Fibroblast of skin of right biceps (primary cell): Measurements from ENCODE around the gene TLR9.

Experiments
- DNase-seq: peaks from one replicate; pipeline ENCODE4 v3.0.0-alpha.2; 2013

TLR9 gene

DNA sequence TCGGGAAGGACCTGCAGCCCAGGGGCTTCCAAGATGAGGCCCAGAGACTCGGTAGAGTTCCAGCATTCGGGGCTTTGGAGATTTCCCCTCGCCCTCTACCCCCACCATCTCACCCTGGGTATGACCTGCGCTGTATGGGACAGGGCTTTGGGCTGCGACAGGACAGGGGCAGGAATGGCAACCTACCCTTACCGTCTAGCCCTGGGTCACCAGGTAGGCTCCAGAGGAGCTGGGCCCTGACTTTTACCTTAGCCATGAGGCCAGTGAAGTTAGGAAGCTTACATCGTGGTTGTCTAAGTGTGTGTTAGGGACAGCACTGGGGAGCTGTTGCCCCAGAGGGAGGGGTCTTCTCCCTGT lies 20.8 kb upstream of the TLR9 start:
- DNase-seq, result no peak

DNA sequence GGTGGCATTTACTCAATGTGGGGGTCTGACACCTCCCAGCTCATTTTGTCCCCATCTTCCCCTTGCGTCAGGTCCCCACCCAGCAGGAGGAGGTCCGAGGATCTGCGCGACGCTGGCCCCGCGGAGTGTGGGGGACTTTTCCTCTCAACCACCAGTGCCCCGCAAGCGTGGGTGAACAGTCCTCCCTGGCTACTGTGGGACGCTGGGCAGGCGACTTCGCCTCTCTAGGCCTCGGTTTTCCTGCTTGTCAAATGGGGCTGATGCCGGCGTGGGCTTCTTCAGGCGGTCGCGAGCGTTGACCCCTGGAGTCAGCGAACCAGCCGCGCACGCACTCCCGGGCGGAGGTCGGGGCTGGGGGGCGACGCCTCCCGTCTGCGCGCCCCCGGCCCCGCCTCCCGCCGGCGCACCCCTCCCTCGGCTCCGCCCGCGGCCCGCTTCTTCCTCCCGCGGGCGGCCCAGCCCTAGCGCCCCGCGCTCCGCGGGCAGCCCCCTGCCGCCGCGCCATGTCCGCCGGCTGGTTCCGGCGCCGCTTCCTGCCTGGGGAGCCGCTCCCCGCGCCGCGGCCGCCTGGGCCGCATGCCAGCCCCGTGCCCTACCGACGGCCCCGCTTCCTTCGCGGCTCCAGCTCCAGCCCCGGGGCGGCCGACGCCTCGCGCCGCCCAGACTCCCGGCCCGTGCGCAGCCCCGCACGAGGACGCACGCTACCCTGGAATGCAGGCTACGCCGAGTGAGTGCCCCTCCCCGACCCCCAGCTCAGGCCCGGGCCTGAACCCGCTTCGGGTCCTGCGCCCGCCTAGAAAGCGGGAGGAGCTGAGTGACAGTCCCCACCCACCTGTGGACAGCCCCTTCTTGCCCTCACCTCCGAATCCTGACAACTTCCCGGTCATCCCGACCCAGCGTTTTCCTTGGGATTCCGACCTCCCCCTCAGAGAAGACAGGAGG lies 20.1 kb upstream of the TLR9 start, which contains the start of gene PPM1M:
Gene PPM1M (plus strand): TSS at position 438 of the 942 bp plus-strand sequence. CDS start 66 bp downstream, at position 504.
- DNase-seq, result peak; percentile 68

DNA sequence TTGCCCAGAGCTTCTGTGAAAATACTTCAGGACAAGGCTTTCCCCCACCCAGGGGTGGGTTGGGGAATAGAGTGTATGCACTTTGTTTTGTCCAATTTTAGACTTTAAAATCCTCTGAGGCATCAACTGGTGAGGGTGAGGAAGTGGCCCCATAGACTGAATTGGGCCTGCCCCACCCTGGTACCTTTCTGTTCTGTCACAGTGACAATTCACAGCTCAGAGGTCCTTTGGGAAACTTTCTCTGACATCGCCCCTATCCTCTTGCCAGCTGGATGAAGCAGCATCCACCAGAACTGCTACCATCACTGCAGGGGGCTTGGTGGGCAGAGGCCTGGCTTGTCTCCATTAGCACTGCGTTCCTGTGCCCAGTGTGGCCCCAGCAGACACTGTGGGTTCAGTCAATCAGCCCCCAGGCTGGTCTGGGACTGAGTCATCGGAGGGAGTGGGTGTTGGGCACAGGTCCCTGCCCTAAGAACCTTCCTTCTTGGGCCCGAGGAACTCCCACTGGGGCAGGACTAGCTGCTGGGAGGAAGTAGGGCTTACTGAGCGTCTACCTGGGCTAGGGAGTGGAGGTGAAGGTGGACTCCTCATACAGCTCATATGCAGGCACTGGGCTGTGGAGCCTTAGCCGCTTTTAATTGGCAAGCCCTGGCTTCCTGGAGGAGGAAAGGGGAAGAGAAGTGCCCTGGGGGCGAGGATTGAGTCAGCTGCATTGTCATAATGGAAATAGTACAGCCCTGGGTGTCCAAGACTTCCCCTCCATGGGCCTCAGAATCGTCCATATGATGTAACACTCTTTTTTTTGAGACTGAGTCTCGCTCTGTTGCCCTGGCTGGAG lies 18.6 kb upstream of the TLR9 start:
- DNase-seq, result peak; percentile 30

DNA sequence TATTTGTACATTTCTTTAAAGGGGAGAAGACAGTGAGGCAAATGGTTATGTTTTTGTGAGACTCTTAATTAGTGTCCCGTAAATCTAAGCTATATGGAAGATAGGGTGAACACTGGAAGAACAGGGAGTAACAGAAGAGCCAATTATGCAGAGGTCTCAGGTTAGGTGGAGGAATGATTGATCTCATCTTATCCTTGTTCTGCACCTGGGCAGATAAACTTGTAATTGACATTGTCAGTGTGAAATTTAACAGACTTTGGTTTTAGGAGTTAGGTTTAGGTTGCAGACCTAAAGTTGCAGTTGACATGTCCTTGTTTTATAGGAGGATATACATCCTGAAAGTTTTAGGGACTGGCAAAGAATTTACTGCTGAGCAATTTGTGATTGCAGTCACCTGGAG lies 16.6 kb upstream of the TLR9 start:
- no peak for DNase-seq

DNA sequence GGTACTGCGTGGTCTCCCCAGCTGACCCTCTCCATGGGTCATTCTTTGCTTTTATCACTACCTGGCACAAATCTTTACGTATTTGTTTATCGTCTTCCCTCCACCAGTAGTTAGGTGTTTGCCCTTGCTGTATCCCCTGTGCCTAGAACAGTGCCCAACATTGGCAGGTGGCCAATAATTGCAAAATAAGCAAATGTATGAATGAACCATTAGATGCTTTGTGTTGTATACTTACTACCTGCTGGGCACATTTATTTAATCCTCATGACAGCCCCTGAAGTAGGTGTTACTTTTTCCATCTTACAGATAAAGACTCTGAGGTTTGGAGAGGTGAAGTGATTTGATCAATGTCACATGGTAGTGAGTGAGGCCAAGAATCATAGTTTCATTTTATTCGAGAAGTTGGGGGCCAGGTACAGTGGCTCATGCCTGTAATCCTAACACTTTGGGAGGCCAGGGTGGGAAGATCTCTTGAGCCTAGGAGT lies 15.5 kb upstream of the TLR9 start:
- DNase-seq, result no peak

DNA sequence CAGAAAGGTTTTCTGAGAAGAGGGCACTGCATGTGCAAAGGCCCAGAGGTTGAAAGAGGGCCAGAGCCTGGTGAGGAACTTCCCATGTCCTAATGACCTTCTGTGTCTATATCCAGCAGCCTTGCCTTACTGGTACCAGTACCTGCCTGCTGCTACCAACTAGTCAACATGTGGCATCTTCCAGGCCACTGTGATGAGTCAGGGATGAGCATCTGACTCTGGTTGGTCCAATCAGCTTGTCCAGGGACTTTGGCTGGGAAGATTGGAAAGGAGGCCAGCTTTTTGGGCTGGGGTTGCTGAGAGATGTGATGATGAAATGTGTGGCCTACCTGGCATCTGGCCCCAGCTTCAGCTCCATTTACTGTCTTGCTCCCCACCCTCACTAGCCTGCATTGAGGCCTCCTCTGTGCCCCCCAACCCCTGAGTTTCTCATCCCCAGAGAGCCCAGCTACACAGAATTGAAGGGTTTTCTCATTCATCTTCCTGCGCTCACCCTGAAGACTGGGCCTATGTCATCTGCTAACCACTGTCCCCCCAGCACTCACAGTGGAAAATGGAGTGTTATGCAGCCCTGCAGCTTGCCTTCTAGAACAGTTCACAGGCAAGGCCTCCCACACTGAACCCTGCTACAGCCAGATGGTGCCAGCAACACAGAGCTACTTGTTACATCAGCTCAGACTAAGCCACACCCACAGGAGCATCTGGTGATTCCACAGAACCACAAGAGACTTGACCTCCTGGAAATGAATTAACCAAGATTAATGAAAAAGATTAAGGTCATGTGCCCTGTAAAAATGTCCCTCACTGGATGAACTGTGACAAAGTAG lies 14.8 kb upstream of the TLR9 start:
- DNase-seq, result peak; percentile 83

DNA sequence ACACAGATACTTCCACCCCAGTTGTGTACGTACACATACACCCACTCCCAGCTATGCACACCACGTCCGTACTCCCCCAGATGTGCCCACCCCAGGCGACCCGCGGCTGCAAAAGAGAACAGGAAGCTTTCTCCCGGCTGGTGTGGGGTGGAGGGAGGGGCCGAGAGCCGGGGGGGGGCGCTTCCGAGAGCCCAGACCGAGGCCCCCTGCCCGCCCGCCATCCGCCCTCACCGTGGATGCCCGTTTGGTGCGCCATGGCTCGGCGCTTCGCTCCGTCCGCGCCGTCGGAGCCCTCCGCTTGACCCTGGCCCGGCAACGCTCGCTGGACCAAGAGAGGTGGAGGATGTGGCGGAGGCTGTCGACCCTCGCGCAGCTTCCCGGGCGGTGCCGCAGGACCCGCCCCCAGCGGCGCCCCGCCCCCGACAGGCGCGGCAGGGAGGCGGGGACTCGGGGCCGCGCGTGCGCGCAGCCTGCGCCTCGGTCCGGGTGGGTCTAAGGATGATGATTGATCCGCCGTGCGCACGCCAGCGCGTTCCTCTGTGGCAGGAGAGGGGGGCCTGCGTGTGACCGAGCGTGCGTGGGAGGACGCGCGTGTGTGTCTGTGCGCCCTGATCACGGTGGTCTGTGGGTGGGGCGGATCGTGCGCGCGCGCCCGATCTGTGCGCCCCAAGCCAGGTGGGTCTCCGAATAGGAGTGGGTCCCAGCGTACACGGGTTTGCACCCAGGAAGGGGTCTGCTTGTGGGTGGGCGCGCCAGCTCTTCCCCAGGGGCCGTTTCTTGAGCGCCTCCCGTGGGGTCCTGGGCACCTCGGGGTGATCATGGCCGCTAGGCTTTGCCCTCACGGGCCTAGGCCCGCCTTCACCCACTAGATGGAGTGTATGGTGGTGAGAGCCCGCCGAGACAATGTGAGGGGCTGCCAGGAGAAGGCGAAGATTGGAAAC lies 13.6 kb upstream of the TLR9 start, which contains the start of gene TWF2:
Gene TWF2 (minus strand): TSS at position 398 of the 941 bp plus-strand sequence. CDS start 142 bp downstream, at position 256.
- DNase-seq, result peak; percentile 81

DNA sequence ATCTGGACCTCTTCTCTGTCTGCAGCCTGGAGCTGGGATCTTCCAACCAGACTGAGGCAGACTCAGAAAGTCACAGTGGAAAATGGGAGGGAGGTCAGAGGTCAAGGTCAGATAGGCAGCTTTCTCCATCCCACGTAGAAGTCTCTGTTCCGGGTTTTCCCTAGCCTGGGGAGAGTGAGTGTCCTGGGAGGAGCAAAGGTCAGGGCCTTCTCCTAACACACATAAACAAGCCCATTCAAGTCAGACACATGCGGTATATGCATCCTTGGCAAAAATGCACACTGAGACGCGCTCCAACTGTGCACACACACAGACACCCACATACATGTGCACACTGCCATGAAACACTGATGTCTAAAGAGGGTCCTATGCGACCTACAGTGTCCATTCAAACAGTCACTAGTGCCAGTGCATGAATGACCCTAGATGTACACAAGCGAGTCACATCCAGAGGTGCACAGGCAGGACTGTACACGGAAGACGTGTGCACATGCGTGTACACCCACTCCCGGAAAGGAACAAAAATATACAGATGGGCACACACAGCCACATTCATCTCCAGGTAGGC lies 12.8 kb upstream of the TLR9 start:
- no peak for DNase-seq

DNA sequence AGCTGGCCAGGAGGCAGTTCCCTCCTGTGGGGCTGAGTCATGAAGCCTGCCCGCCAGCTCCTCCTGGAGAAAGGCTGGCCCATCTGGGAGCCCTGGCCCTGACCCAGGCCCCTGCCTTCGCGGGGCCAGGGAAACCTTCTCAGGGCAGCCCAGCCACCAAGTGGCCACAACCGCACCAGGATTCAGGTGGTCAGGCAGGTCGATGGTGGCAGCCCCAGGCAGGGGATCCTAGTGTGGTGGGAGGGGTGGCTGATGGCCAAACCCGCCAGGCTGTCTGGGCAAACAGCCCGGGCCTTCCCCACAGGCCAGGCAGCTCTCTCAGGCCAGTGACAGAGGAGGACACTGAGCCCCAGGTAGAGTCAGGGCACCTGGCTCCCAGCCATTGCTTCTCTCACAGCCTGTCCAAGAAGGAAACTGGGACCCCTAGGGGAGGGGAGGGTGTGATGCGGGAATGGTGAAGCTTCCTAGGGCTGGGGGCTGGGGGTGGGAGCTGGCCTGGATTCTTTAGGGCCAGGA lies 12.3 kb upstream of the TLR9 start:
- peak; percentile 85 for DNase-seq

DNA sequence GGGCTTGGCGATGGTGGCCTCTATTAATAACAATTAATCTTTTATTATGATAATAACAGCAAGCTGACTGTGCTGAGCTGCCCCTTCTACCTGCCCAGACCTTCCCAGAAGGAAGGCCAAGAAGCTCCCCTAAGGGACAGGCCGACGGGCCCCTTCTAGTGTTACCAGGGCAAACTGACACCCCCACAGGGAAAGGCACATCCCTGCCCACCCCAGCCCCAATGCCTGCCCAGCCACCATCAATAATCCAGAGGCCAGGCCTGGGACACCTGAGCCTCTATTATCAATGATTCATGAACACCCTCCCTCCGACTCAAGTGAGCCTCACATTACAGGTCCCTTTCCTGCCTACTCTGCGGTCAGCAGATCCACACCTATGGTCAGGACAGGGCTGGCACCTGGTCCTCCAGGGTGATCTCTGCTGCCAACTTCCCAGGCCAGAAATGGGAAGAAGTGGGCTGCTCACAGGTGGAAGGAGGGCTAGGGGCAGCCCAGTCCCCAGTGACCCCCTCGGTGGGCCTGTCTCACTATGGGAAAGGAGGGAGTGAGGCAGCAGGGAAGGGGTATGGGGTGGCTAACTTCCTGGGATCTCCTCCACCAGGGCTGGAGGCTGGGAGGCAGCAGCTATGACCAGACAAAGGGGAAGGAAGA lies 11.7 kb upstream of the TLR9 start:
- no peak for DNase-seq

DNA sequence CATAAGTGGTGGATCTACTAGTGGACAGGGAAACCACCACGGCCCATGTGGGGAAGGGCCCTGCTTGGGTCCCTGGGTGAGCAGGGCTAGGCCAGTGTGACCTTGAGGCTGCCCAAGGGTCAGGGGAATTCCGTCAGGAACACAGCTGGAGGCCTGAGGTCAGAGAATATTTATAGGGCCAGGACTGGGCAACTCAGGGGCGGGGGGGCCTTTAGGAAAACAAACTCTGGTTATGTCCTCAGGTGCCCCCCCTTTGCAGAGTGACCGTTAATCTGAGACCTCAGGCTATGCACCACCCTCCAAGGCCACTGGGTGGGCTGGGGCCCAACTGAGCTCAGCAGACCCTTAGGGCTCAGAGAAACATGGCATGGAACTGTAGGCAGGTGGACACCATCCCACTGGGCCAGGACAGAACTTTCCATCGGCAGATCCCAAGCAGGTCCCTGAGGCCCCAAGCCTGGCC lies 11.0 kb upstream of the TLR9 start:
- DNase-seq, result no peak

DNA sequence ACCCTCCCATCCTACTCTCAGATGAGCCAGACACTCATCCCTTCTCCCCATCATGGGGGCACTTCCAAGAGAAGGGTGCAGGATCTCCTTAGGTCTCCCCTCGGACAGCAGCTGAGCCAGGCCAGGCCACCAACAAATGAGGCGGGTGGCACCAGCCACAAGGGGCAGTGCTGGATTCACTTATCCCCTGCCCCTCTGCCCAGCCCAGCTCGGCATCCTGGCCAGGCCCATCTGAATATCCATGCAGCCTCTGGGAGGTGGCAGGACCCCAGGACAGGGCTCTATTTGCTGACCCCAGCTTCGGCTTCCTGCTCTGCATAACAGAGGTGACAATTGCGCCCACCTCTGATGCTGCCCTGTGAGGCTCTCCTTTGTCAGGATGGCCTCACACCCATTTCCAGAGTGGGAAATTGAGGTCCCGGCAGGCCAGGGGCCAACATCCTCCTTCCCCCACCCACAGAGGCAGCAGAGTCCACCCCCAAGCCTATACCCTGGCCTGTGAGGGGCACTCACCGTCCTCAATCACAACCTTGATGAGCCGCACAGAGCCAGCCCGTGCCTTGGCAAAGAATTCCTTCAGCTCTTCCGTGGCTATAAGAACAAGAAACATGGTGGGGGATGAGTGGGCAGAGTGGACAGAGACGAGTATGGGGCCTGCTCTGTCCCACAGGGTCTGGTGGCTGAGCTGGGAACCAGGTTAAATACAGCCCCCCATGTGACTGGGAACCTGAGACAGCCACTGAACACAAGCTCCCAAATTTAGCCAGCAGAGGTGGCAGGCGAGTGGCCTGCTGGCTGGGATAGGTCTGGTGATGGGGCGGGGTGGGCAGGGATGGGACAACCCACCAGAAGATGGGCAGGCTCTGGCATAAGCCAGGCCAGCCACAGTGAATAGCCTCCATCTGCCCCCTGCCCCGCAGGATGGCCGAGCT lies 9.3 kb upstream of the TLR9 start:
- no peak for DNase-seq

DNA sequence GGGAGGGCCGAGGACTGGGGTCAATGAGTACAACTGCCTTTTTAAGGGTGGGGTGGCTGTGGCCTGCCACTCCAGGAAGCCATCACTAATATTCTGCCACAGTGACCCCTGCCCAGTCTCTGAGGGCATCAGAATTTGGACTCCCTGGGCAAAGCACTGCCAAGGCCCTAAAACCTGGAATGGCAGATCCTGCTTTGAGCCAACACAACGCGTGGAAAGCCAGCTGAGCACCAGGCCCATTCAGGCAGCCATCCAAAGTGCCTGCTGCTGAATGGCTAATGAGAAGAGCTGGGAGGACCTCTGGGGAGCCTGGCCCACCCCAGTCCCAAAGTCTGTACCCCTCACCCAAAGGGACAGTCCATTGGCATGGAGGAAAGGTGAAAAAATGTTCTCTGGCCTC lies 8.5 kb upstream of the TLR9 start:
- no peak for DNase-seq

DNA sequence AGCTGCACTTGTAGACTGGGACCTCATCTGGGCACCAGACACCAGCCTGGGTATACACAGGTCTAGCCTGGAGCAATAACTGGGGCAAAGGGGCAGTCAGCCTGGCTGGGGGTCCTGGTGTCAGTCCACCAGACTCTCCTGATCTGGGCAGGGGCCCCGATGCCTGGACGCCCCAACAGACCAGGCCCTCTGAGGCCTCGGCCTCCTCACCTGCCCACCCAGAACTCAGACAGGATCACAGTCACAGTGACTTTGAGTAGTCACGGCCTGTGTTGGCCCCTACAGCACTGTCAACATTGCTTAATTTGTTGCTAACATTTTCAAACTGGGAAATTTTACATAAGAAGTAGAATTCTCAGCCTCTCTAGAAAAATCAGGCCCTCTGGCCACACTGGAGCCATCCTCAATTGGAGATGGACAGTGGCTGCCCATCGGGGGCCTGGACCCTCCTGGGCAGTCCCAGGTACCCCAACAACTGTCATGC lies 7.7 kb upstream of the TLR9 start:
- no peak for DNase-seq

DNA sequence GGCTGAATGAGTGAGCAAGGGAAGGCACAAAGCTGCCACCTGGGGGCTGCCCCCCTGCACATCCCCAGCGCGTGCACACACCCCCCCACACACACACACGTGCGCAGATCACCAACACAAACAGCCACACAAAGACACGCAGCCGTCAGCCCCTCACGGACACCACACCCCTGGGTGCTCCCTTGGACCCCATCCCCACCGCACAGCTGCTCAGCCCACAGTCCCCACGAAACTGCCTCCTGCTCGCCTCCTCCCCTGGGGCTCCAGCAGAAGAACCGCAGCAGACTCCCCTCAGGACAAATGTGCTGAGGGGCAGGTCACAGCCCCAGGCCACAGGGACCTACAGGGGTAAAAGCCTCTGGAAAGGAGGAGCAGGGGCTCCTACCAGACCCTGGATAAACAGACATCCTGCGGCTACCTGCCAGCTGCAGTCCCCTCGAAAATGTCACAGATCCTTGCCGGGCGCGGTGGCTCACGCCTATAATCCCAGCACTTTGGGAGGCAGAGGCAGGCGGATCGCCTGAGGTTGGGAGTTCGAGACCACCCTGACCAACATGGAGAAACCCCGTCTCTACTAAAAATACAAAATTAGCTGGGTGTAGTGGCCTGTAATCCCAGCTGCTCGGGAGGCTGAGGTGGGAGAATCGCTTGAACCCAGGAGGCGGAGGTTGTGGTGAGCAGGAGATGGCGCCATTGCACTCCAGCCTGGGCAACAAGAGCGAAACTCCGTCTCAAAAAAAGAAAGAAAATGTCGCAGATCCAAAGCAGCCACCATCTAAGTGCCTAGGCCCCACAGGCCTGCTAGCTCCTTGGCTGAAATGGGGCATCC lies 7.0 kb upstream of the TLR9 start:
- no peak for DNase-seq

DNA sequence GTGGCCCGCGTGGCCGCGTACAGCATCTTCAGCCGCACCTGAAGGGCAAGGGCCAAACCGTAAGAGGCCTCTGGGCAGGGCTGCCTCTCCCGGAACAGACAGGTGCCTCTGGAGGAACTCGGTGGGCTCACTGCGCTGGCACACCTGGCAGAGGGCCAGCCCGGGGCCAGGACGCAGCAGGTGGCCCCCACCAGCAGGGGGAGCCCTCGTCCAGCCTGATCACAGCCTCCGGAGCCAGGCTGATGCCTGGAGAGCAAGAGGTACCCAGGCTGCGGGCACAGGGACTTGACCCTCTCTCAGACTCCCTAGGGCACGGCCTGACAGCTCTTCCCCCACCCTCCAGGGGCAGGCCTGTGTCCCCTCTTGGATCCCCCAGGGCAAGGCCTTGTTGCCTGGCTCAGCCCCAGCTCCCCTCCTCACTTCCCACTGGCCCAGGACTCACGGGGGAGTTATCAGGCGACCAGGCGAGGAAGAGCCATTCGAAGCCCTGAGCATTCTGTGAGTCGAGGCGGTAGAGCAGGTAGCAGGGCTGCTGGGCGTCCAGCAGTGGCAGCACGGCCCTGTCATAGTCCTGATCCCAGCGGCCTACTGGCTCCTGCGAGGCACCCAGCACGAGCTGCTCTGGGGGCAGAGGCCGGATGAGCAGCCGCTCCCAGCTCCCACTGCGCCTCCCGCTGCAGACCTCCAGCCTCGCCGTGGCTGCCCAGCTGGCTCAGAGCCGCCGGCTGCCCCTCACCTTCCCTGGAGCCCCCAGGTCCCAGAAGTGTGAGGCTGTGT lies 6.2 kb upstream of the TLR9 start:
- DNase-seq, result peak; percentile 49

DNA sequence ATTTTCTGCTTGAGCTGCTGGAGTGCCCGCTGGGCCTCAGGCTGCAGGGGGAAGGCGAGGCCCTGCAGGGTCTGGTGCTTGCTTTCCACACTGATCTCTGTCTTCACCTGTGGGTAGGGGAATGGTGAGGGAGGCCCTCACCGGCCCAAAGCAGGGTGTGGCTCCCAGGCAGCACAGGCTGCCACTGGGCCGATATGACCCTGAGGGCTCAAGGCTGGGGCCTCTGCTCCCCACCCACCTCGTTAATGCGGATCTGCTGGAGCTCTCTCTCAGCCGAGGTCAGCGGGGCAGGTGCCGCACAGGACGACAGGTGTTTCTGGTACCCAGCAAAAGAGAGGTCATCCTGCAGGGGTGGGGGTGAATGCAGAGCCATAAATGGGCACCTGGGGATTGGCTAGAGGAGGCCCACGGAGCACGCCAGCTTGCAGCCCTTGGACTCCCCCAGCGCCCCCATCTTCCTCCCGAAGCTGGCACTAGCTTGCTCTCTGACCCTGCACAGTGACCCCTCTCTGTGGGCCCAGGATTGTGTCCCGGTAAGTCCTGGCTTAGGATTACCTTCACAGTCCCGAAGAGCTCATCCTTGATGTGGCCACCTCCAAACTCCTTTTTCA lies 5.5 kb upstream of the TLR9 start:
- DNase-seq, result no peak
